Activated CD4-positive, alpha-beta memory T cell treated with anti-CD3 and anti-CD28 coated beads for 36 hours (primary cell): ENCODE measurements around the gene RADIL. TPM values are rescaled to one million over a fixed set of nuclear protein-coding genes. Genes with fewer than 3 reads are reported as not detected.

ENCODE experiments used
- CTCF ChIA-PET: fragments of 350-600 bp; sonication (Branson Sonifier 250); formaldehyde crosslinking; loops from one replicate; lab custom pipeline; 2021; ENCODE audit warnings: antibody characterized with exemption, inconsistent platforms; lab: Charles Lee
- POLR2A ChIA-PET: fragments of 350-600 bp; sonication (Branson Sonifier 250); formaldehyde crosslinking; loops from one replicate; lab custom pipeline; 2021; ENCODE audit warnings: antibody characterized with exemption; lab: Charles Lee
- DNase-seq: peaks from one replicate; pipeline ENCODE4 v3.0.0-alpha.2; 2020
- H3K27ac Mint-ChIP-seq: one replicate; pipeline ENCODE4 v1.8.0; 2021; ENCODE audit warnings: mixed read lengths
- H3K27me3 Mint-ChIP-seq: one replicate; pipeline ENCODE4 v1.8.0; 2021; ENCODE audit warnings: mixed read lengths
- H3K36me3 Mint-ChIP-seq: one replicate; pipeline ENCODE4 v1.8.0; 2021; ENCODE audit warnings: mixed read lengths
- H3K4me1 Mint-ChIP-seq: one replicate; pipeline ENCODE4 v1.8.0; 2021; ENCODE audit warnings: low read depth, mixed read lengths
- H3K4me3 Mint-ChIP-seq: one replicate; pipeline ENCODE4 v1.8.0; 2021; ENCODE audit warnings: mild to moderate bottlenecking, mixed read lengths
- H3K9me3 Mint-ChIP-seq: one replicate; pipeline ENCODE4 v1.8.0; 2021; ENCODE audit warnings: mixed read lengths
- intact Hi-C: fragments of 100-400 bp; cut with micrococcal nuclease; formaldehyde crosslinking; loops from one replicate; pipeline ENCODE4 v1.15.1; 2023
- total RNA-seq, 2 experiments: library from RNA; stranded (reverse); gene quantifications; one replicate each; pipeline ENCODE4 v1.2.3, GENCODE V29; 2021

RADIL gene
- total RNA-seq, 2 experiments from 2014 or later = 0.15 to 0.19 TPM

- POLR2A ChIA-PET = no interaction called here
- Mint-ChIP-seq H3K9me3 (no peaks in the 10 kb centered on the region), H3K4me3 (no peak overlapping the region), H3K27ac (no peak overlapping the region), H3K36me3 (no peaks in the 10 kb centered on the region), H3K4me1 (no peaks in the 10 kb centered on the region), H3K27me3 (peaks cover 5% of the 10 kb centered on the region)
- intact Hi-C loops = no loop called here
- CTCF ChIA-PET = no interaction called here
- DNase-seq = no peak
Measured at GRCh38 chr7:4841007-4841784, 42.3 kb downstream of the RADIL start.

GRCh38 chr7:4840079-4840501, 43.4 kb downstream of the RADIL start:
- peaks cover 3% of the 10 kb centered on the region for H3K27me3 Mint-ChIP-seq
- no peaks in the 10 kb centered on the region for H3K9me3 Mint-ChIP-seq
- no peaks in the 10 kb centered on the region for H3K36me3 Mint-ChIP-seq
- ChIA-PET CTCF (interaction anchor here (0.6 kb wide), 1 partner anchor 45 kb away, joined by 3 read pairs; no protein-coding TSS in a partner anchor), POLR2A (no interaction called here)
- no peak overlapping the region for H3K4me3 Mint-ChIP-seq
- no peaks in the 10 kb centered on the region for H3K4me1 Mint-ChIP-seq
- intact Hi-C loops = no loop called here
- no peak for DNase-seq
- no peak overlapping the region for H3K27ac Mint-ChIP-seq

- H3K4me3 Mint-ChIP-seq = no peak overlapping the region
- no peaks in the 10 kb centered on the region for H3K9me3 Mint-ChIP-seq
- intact Hi-C loops = loop anchor here (10.0 kb wide), 1 partner anchor 246 kb away; no protein-coding TSS in a partner anchor
- no peaks in the 10 kb centered on the region for H3K36me3 Mint-ChIP-seq
- POLR2A ChIA-PET = no interaction called here
- H3K27ac Mint-ChIP-seq = no peak overlapping the region
- CTCF ChIA-PET = no interaction called here
- H3K27me3 Mint-ChIP-seq = peaks cover 3% of the 10 kb centered on the region
- H3K4me1 Mint-ChIP-seq = no peaks in the 10 kb centered on the region
- DNase-seq = no peak
Measured at GRCh38 chr7:4838626-4839334, 44.7 kb downstream of the RADIL start.

- POLR2A ChIA-PET = no interaction called here
- H3K27ac Mint-ChIP-seq = no peak overlapping the region
- H3K9me3 Mint-ChIP-seq = no peaks in the 10 kb centered on the region
- CTCF ChIA-PET = no interaction called here
- no peak for DNase-seq
- intact Hi-C loops = loop anchor here (10.0 kb wide), 1 partner anchor 247 kb away; no protein-coding TSS in a partner anchor
- no peaks in the 10 kb centered on the region for H3K4me1 Mint-ChIP-seq
- no peaks in the 10 kb centered on the region for H3K36me3 Mint-ChIP-seq
- no peaks in the 10 kb centered on the region for H3K27me3 Mint-ChIP-seq
- H3K4me3 Mint-ChIP-seq = no peak overlapping the region
Measured at GRCh38 chr7:4837803-4838625, 45.5 kb downstream of the RADIL start.

GRCh38 chr7:4837041-4837802, 46.3 kb downstream of the RADIL start:
- H3K4me3 Mint-ChIP-seq = no peak overlapping the region
- no peak overlapping the region for H3K27ac Mint-ChIP-seq
- H3K36me3 Mint-ChIP-seq = no peaks in the 10 kb centered on the region
- ChIA-PET CTCF (no interaction called here), POLR2A (no interaction called here)
- intact Hi-C loops = loop anchor here (10.0 kb wide), 1 partner anchor 248 kb away; no protein-coding TSS in a partner anchor
- H3K4me1 Mint-ChIP-seq = no peaks in the 10 kb centered on the region
- DNase-seq = no peak
- H3K27me3 Mint-ChIP-seq = no peaks in the 10 kb centered on the region
- no peaks in the 10 kb centered on the region for H3K9me3 Mint-ChIP-seq

GRCh38 chr7:4836206-4836661, 47.3 kb downstream of the RADIL start:
- H3K4me1 Mint-ChIP-seq = no peaks in the 10 kb centered on the region
- intact Hi-C loops = loop anchor here (10.0 kb wide), 1 partner anchor 249 kb away; no protein-coding TSS in a partner anchor
- H3K4me3 Mint-ChIP-seq = no peak overlapping the region
- CTCF ChIA-PET = no interaction called here
- no peaks in the 10 kb centered on the region for H3K27me3 Mint-ChIP-seq
- POLR2A ChIA-PET = no interaction called here
- H3K36me3 Mint-ChIP-seq = no peaks in the 10 kb centered on the region
- no peak for DNase-seq
- no peak overlapping the region for H3K27ac Mint-ChIP-seq
- H3K9me3 Mint-ChIP-seq = no peaks in the 10 kb centered on the region

GRCh38 chr7:4835398-4836205, 47.9 kb downstream of the RADIL start:
- H3K36me3 Mint-ChIP-seq = no peaks in the 10 kb centered on the region
- H3K9me3 Mint-ChIP-seq = no peaks in the 10 kb centered on the region
- H3K27ac Mint-ChIP-seq = no peak overlapping the region
- POLR2A ChIA-PET = no interaction called here
- H3K4me3 Mint-ChIP-seq = no peak overlapping the region
- no peak for DNase-seq
- no peaks in the 10 kb centered on the region for H3K27me3 Mint-ChIP-seq
- H3K4me1 Mint-ChIP-seq = no peaks in the 10 kb centered on the region
- intact Hi-C loops = loop anchor here (10.0 kb wide), 1 partner anchor 249 kb away; no protein-coding TSS in a partner anchor
- CTCF ChIA-PET = interaction anchor here (1.1 kb wide), 1 partner anchor 249 kb away, joined by 3 read pairs; no protein-coding TSS in a partner anchor

GRCh38 chr7:4834601-4835397, 48.7 kb downstream of the RADIL start:
- Mint-ChIP-seq H3K27me3 (no peaks in the 10 kb centered on the region), H3K4me1 (peaks cover 2% of the 10 kb centered on the region), H3K36me3 (no peaks in the 10 kb centered on the region), H3K27ac (no peak overlapping the region), H3K4me3 (no peak overlapping the region), H3K9me3 (no peaks in the 10 kb centered on the region)
- DNase-seq = no peak
- POLR2A ChIA-PET = no interaction called here
- intact Hi-C loops = loop anchor here (10.0 kb wide), 1 partner anchor 250 kb away; no protein-coding TSS in a partner anchor
- CTCF ChIA-PET = interaction anchor here (1.1 kb wide), 1 partner anchor 250 kb away, joined by 3 read pairs; no protein-coding TSS in a partner anchor

- Mint-ChIP-seq H3K27me3 (no peaks in the 10 kb centered on the region), H3K36me3 (no peaks in the 10 kb centered on the region), H3K4me3 (no peak overlapping the region), H3K4me1 (peaks cover 2% of the 10 kb centered on the region), H3K9me3 (no peaks in the 10 kb centered on the region), H3K27ac (no peak overlapping the region)
- CTCF ChIA-PET = interaction anchor here (1.1 kb wide), 1 partner anchor 251 kb away, joined by 3 read pairs; no protein-coding TSS in a partner anchor
- DNase-seq = no peak
- intact Hi-C loops = loop anchor here (10.0 kb wide), 1 partner anchor 251 kb away; no protein-coding TSS in a partner anchor
- POLR2A ChIA-PET = no interaction called here
Measured at GRCh38 chr7:4833691-4834600, 49.6 kb downstream of the RADIL start.
